GM13976 (cell line): ENCODE data around the gene PCDHB9.
"Not testable (repeated sequence)": the region's sequence is repeated elsewhere in the genome, so short reads cannot be mapped to it uniquely, and the experiment has no call there.

Experiments used
- DNase-seq: peaks from one replicate; pipeline ENCODE4 v3.0.0; 2012; ENCODE audit warnings: low spot score
- in situ Hi-C: fragments of 300-500 bp; cut with MboI; formaldehyde crosslinking; loops from one replicate; pipeline ENCODE4 v1.12.0; 2022; ENCODE audit warnings: low sequenced_read_pairs, mixed read lengths, inconsistent platforms; ENCODE audit not compliant: unreplicated experiment
- TF ChIP-seq, protein P1 (sequence below): IDR thresholded peaks from 2 replicates; pipeline ENCODE4 v1.5.1; 2012; ENCODE audit warnings: borderline replicate concordance, mild to moderate bottlenecking; ENCODE audit not compliant: insufficient read depth; ENCODE audit errors: extremely low read depth, missing control alignments, control extremely low read depth

The PCDHB9 gene

DNA sequence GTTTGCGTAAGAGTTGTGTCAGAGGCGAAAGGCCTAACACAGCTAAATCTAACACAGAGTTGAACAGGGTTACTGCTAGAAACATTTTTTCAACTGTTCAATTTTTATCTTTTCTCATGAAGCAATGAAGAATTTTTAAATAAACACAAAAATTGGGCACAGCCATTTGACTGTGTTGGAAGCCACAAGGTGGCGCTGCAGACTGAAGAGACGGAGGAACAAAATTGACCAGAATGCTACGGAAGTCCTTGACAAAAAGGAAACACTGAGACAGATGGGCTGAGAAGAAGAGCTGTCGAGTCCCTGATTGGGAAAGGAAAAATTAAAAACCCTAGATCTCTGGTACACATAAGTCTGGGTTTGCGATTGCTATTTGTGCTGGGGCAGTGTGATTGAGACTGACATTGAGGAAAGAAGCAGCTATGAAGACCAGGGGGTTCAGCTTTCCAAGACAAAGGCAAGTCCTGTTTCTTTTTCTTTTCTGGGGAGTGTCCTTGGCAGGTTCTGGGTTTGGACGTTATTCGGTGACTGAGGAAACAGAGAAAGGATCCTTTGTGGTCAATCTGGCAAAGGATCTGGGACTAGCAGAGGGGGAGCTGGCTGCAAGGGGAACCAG is at the start of gene PCDHB9:
Gene PCDHB9 (plus strand): TSS at position 265 of the 616 bp plus-strand sequence. CDS start 158 bp downstream, at position 423.
- in situ Hi-C loops = no loop called here
- TF ChIP-seq, protein P1, sequence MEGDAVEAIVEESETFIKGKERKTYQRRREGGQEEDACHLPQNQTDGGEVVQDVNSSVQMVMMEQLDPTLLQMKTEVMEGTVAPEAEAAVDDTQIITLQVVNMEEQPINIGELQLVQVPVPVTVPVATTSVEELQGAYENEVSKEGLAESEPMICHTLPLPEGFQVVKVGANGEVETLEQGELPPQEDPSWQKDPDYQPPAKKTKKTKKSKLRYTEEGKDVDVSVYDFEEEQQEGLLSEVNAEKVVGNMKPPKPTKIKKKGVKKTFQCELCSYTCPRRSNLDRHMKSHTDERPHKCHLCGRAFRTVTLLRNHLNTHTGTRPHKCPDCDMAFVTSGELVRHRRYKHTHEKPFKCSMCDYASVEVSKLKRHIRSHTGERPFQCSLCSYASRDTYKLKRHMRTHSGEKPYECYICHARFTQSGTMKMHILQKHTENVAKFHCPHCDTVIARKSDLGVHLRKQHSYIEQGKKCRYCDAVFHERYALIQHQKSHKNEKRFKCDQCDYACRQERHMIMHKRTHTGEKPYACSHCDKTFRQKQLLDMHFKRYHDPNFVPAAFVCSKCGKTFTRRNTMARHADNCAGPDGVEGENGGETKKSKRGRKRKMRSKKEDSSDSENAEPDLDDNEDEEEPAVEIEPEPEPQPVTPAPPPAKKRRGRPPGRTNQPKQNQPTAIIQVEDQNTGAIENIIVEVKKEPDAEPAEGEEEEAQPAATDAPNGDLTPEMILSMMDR = peak; percentile 25
- peak; percentile 32 for DNase-seq

DNA sequence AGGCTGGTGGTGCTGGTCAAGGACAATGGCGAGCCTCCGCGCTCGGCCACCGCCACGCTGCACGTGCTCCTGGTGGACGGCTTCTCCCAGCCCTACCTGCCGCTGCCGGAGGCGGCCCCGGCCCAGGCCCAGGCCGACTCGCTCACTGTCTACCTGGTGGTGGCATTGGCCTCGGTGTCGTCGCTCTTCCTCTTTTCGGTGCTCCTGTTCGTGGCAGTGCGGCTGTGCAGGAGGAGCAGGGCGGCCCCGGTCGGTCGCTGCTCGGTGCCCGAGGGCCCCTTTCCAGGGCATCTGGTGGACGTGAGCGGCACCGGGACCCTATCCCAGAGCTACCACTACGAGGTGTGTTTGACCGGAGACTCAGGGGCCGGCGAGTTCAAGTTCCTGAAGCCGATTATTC is 49.6 kb upstream of the PCDHB9 start:
- DNase-seq, in situ Hi-C loops: not testable (repeated sequence)

DNA sequence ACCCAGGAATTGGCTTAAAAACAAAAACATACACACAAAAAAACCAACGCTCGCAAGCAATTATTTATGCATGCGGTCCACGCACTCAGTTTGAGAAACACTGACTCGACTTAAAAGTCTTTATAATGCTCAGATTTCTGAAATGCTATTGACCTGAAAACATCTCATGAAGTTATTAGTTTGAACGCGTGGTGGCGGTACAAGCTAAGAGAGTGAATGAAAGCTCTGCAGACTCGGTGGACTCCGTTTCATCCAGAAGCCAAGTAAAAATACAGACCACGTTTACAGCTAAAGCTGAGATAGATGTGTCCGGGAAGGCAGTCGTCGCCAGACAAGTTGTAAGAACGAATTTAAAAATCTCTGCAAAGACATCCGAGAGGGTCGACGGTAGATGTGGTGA is 37.1 kb upstream of the PCDHB9 start, which contains the start of gene PCDHB6:
Gene PCDHB6 (plus strand): TSS at position 246 of the 400 bp plus-strand sequence. CDS start 201 bp downstream, outside the sequence.
- in situ Hi-C loops = no loop called here
- no peak for DNase-seq
- TF ChIP-seq, protein P1 = no peak

GRCh38 chr5:141150224-141150992 is 36.6 kb upstream of the PCDHB9 start:
- no peak for DNase-seq
- in situ Hi-C loops = no loop called here

DNA sequence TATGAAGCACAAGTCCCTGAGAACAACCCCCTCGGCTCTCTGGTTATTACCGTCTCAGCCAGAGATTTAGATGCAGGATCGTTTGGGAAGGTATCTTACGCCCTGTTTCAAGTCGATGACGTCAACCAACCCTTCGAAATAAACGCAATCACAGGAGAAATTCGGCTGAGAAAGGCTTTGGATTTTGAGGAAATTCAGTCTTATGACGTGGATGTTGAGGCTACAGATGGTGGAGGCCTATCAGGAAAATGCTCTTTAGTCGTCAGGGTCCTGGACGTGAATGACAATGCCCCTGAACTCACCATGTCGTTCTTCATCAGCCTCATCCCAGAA is 36.0 kb upstream of the PCDHB9 start:
- TF ChIP-seq, protein P1 = no peak
- DNase-seq = no peak
- in situ Hi-C loops = no loop called here

More at GRCh38 chr5:141150224-141150992, 36.6 kb upstream of the PCDHB9 start:
- TF ChIP-seq, protein P1 = no peak

GRCh38 chr5:141151632-141152031 is 35.3 kb upstream of the PCDHB9 start:
- in situ Hi-C loops, DNase-seq: not testable (repeated sequence)

- DNase-seq, in situ Hi-C loops: not testable (repeated sequence)
Observed at GRCh38 chr5:141152096-141152495, 34.9 kb upstream of the PCDHB9 start.

- in situ Hi-C loops = no loop called here
Observed at GRCh38 chr5:141155540-141156374, 31.2 kb upstream of the PCDHB9 start.

DNA sequence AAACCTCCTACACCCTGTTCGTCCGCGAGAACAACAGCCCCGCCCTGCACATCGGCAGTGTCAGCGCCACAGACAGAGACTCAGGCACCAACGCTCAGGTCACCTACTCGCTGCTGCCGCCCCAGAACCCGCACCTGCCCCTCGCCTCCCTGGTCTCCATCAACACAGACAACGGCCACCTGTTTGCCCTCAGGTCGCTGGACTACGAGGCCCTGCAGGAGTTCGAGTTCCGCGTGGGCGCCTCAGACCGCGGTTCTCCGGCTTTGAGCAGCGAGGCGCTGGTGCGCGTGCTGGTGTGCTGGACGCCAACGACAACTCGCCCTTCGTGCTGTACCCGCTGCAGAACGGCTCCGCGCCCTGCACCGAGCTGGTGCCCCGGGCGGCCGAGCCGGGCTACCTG is 29.6 kb upstream of the PCDHB9 start:
- DNase-seq, in situ Hi-C loops: not testable (repeated sequence)

More at GRCh38 chr5:141155540-141156374, 31.2 kb upstream of the PCDHB9 start:
- DNase-seq = no peak
- TF ChIP-seq, protein P1 = no peak

DNA sequence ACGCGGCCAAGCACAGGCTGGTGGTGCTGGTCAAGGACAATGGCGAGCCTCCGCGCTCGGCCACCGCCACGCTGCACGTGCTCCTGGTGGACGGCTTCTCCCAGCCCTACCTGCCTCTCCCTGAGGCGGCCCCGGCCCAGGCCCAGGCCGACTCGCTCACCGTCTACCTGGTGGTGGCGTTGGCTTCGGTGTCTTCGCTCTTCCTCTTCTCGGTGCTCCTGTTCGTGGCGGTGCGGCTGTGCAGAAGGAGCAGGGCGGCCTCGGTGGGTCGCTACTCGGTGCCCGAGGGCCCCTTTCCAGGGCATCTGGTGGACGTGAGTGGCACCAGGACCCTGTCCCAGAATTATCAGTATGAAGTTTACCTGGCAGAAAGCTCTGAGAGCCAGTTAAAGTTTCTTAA is 29.1 kb upstream of the PCDHB9 start:
- DNase-seq, in situ Hi-C loops: not testable (repeated sequence)
